GM18498 (cell line): ENCODE data around the gene PDIA5.

Experiments used
- ATAC-seq: cut with Tn5 transposase; IDR thresholded peaks from one replicate; pipeline ENCODE4 v1.9.1; 2021; ENCODE audit warnings: mild to moderate bottlenecking, moderate library complexity; ENCODE audit not compliant: unreplicated experiment

Gene PDIA5

DNA sequence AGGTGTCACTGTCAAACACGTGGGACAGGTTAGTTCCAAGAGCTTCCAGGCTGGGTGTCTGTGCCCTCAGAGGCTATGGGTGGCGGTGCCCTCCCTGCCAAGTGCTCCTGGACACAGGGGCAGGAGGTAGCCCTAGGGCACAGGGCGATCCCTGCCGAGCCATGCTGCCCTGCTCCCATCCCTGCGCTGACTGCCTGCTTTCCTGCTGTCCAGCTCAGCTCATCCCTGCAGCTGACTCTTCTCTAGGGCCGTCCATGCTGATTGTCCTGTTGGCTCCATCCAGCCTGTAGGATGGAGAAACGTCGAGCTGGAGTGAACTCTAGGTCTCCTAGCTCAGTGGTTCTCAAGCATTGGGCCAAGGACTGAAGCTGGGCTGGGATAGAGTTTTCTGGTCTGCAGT is 3.7 kb downstream of the PDIA5 start:
- no peak for ATAC-seq

- ATAC-seq: no peak
Observed at GRCh38 chr3:123071146-123071545, 4.3 kb downstream of the PDIA5 start.

DNA sequence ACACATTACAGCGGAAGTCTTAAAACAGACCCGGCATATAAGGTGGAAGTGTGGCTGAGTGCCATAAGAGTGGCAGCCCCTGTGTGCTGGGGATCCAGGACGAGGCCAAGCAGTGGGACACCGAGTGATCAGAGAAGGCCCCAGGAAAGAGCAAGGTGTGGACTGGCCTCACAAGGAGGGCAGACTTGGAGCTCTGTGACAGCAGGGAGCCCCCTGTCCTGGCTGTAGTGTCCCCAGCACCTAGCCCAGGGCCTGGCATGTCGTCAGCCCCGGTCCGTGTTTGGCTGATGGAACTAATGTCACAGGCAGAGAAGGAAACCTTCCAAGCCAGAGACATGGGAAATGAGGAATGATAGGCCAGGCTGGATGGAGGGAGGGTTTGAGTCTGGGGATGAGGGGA is 4.8 kb downstream of the PDIA5 start:
- no peak for ATAC-seq

DNA sequence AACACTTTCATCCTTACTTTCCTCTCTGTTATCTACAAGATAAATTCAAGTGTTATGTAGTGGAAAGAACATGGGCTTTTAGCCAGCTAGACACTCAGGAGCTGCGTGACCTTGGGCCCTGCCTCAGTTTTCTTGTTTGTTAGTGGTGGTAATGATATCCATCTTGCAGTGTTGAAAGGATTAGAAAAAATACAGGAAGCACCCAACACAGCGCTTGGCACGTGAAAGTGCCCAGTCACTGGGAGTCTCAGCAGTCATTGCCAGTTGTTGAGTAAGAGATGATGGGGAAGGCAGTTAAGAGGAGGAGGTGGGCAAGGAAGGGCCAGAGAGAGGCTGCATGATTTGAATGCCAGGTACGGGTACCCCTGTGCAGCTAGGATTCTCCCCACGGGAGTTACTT is 5.3 kb downstream of the PDIA5 start:
- no peak for ATAC-seq

- no peak for ATAC-seq
Observed at GRCh38 chr3:123072564-123072963, 5.7 kb downstream of the PDIA5 start.

DNA sequence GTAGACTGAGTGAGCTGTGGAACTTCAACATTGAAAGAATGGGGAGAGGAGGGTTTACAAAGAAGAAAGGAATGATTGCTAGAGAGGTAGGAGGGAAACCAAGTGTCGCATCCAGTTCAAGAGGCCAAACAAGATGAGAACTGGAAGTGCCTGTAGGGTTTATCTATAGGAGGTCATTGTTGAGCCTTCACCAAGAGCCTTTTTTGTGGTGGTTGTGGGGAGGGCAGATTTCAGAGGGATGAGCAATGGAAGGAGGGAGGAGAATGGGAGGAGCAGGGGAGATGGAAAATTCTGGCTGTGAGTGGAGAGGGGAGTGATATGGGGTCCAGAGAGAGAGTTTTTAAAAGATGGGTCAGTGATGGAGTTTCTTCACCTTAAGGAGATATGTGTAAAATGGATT is 8.5 kb downstream of the PDIA5 start:
- ATAC-seq: no peak

- ATAC-seq: no peak
Observed at GRCh38 chr3:123076112-123076495, 9.3 kb downstream of the PDIA5 start.

- ATAC-seq: no peak
Observed at GRCh38 chr3:123076496-123077418, 9.9 kb downstream of the PDIA5 start.

GRCh38 chr3:123078101-123078500 is 11.3 kb downstream of the PDIA5 start:
- ATAC-seq: no peak

GRCh38 chr3:123080864-123081562 is 14.2 kb downstream of the PDIA5 start:
- ATAC-seq: no peak

GRCh38 chr3:123081718-123082369 is 15.0 kb downstream of the PDIA5 start:
- ATAC-seq: peak; percentile 14

GRCh38 chr3:123082370-123083065 is 15.7 kb downstream of the PDIA5 start:
- ATAC-seq: peak; percentile 65

- ATAC-seq: no peak
Observed at GRCh38 chr3:123083383-123084124, 16.7 kb downstream of the PDIA5 start.

DNA sequence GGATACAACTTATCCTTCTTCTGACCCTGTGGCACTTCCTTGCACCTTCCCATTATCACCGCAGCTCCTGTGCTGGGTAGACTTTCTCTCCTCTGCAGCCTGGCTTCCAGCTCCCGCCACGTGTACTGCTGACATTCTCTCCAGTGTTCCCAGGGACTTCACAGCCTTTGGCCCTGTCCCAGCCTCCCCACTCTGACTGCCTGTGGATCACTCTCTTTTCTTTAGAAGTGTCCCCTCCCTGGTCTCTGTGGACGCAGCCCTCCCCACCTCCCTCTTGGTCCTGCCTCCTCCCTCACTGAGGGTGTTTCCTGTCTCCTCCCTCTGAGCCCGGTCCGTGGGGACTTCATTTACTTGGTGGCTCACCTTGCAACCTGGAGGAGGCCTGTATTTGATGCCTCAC is 17.4 kb downstream of the PDIA5 start:
- no peak for ATAC-seq

GRCh38 chr3:123084738-123085237 is 18.0 kb downstream of the PDIA5 start:
- ATAC-seq: no peak

GRCh38 chr3:123085293-123085931 is 18.6 kb downstream of the PDIA5 start:
- ATAC-seq: no peak

- no peak for ATAC-seq
Observed at GRCh38 chr3:123085932-123086627, 19.3 kb downstream of the PDIA5 start.

GRCh38 chr3:123088387-123088786 is 21.6 kb downstream of the PDIA5 start:
- no peak for ATAC-seq
